NOMO-1 treated with dmso at 0.1 percent for 144 hours (cell line): ENCODE results near the gene ADGRG6.

Source experiments
- DNase-seq: peaks from one replicate; lab custom pipeline; 2025; ENCODE audit not compliant: unreplicated experiment; lab: John Stamatoyannopoulos, UW

The ADGRG6 gene

GRCh38 chr6:142320366-142320765, 18.6 kb downstream of the ADGRG6 start:
- no peak for DNase-seq

DNA sequence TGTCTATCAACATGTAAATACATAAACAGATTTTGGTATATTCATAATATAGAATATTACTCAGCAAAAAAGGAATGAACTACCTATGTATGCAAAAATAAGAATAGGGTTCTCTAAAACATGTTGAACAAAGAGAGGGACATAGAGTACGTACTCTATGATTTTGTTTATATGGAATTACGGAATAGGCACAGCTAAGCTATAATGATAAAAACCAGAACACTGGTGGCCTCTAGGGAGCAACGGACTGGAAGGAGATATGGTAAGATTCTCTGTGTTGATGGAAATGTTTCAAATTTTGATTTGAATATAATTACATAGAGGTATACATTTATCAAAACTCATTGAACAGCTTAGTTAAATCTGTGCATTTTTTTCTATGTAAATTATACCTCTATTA, 19.6 kb downstream of the ADGRG6 start:
- DNase-seq, result no peak

GRCh38 chr6:142322066-142322465, 20.3 kb downstream of the ADGRG6 start:
- DNase-seq, result no peak

- no peak for DNase-seq
Observed at GRCh38 chr6:142322504-142323198, 20.8 kb downstream of the ADGRG6 start.

DNA sequence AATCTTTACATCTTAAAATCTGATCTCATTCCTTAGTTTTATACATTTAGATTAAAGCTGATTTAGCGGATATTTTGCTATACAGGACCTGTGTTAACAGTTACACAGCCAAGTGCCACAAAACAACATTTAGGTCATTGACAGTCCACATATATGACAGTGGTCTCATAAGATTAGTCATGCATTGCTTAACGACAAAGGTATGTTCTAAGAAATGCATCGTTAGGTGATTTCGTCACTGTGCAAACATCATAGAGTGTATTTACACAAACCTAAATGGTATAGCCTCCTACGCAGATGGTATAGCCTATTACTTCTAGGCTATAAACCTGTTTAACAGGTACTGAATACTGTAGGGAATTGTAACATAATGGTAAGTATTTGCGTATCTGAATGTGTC, 21.6 kb downstream of the ADGRG6 start:
- no peak for DNase-seq

- DNase-seq, result no peak
Observed at GRCh38 chr6:142324111-142324510, 22.3 kb downstream of the ADGRG6 start.

- no peak for DNase-seq
Observed at GRCh38 chr6:142325111-142325510, 23.3 kb downstream of the ADGRG6 start.

DNA sequence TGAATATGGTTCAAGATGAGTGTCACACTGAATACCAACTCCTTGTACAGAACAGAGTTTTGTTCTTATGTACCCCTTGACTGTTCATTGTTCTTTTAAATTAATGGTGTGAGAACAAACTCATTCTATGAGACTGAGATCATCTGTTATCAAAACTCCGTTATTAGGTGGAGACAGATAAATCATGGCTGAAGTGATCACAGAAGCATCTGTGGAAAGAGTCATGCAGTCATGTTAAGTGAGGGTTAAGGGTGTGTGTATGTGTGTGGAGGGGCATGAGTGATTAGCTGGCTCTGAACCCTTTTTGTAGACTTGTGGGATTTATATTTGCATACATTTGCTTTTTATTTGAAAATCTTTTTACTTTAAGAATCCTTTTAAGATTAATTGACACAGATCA, 24.7 kb downstream of the ADGRG6 start:
- no peak for DNase-seq

- DNase-seq, result no peak
Observed at GRCh38 chr6:142328070-142328469, 26.3 kb downstream of the ADGRG6 start.

GRCh38 chr6:142329486-142330113, 27.8 kb downstream of the ADGRG6 start:
- DNase-seq, result no peak

DNA sequence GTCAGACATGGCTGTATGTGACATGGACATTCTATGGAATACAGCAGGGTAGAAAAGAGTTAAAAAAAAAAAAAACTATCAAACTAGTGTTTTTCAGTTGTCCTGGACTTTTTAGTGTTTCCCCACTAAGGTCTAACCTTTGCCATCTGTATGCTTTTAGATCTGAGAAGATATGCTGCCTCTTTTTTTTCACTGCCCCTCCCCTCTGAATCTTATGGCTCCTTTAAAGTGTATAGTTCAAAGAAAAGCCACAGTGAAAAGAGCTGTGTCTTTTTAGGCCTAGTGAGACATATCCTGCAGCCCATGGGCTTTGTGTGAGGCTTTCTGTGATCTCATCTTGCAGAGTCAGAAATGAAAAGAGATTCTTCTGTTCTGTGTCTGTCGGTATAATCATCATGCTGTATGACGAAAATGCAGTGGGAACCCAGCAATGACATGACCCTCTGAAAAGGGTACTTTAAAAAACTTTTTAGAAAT, 29.3 kb downstream of the ADGRG6 start:
- no peak for DNase-seq

- no peak for DNase-seq
Observed at GRCh38 chr6:142331601-142332000, 29.8 kb downstream of the ADGRG6 start.

- DNase-seq, result no peak
Observed at GRCh38 chr6:142332393-142333098, 30.7 kb downstream of the ADGRG6 start.

DNA sequence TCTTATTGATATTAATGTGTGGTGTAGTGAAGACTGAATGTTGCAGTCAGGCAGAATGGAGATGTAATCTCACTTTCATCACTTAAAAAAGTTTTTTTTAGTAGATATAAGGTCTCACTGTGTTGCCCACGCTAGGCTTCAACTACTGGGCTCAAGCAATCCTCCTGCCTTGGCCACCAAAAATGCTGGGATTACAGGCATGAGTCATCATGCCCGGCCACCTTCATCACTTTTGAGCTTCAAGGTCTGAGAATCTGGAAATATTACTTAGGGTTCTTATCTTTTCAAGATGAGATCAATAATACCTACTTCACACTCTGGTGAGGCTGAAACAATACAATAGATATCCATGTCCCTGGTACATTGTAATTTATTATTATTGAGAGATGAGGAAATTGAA, 31.6 kb downstream of the ADGRG6 start:
- DNase-seq, result no peak

GRCh38 chr6:142334294-142334693, 32.5 kb downstream of the ADGRG6 start:
- DNase-seq, result no peak

DNA sequence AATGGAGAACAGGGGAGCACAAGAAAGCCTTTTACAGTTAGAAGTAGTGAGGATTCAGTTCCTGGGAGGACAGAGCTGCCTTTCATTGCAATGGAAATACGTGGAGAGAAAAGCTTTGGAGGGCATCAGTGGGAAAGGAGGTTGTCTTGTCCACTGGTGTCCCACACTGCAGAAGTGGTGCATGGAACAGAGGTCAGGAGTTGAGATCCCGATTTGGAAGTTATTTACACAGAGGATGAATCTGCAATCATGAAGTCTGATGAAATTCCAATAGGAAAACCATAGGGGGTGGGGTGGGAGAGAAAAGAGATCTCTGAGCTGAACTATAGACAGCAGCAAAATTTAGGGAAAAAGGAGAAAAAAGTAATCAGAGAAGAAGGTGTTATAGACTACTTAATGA, 33.6 kb downstream of the ADGRG6 start:
- DNase-seq, result no peak

- no peak for DNase-seq
Observed at GRCh38 chr6:142336183-142336582, 34.4 kb downstream of the ADGRG6 start.

DNA sequence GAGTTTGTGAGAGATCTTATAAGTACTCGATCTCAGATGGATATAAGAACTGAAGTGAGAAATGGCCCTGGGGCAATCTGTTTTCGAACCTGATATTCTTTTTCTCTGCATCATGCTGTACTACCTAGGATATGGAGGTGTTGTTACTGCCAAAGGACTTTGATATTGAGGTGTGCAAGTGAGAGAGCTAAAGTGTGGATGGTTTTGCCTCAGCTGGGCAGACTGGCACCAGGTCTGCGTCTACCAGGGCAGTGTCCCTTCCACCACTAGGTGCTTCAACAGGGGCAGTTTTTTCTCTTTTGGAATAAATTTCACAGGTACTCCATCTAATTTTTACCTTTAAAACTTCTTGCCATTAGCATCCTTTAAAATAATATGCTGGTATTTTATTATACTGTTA, 35.0 kb downstream of the ADGRG6 start:
- no peak for DNase-seq

DNA sequence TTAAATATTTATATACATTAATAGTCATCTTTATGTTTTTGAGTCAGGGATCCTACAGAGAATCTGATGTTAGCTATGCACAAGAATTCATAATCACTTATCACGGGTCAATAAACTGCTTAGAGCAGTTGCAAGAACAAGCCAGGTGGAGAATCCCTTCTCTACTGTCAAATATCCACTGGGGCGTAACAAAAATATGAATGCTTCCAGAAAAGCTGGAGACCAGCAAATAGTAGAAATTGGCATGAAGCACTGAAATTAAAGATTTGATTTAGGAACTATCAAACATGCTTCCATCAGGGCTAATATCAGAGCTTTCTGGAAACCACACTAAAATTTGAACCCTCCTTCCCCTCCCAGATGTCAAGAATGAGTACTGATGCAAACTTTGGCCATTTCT, 37.3 kb downstream of the ADGRG6 start:
- no peak for DNase-seq

- no peak for DNase-seq
Observed at GRCh38 chr6:142339968-142340658, 38.3 kb downstream of the ADGRG6 start.

DNA sequence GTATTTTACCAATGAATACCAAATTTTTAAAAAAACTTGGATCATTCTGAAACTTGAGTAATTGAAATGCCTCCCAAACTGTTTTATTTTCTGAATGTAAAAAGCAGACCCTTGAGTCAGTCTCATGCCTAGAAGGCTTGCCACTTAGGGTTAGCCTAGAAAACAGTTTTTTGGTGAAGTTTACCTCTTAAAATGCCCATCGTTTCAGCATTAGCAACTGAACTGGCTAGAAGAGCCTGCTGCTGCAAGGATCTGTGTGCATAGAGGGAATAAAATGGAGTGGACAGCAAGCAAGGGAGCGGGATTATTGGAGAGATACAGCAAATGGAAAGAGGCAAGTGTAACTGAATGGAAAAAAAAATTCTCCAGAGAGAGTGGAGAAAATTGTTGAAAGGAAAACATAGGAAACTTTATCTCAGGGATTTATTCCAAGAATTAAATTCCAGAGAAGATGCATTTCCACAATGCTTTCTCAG, 40.1 kb downstream of the ADGRG6 start:
- no peak for DNase-seq
